HL-60/S4 (cell line): ENCODE results near the gene SNX1.

ENCODE experiments used
- in situ Hi-C: fragments of 300-500 bp; cut with MboI; formaldehyde crosslinking; loops from 2 replicates; pipeline ENCODE4 v1.14.3; 2022; ENCODE audit warnings: low sequenced_read_pairs

The SNX1 gene

DNA sequence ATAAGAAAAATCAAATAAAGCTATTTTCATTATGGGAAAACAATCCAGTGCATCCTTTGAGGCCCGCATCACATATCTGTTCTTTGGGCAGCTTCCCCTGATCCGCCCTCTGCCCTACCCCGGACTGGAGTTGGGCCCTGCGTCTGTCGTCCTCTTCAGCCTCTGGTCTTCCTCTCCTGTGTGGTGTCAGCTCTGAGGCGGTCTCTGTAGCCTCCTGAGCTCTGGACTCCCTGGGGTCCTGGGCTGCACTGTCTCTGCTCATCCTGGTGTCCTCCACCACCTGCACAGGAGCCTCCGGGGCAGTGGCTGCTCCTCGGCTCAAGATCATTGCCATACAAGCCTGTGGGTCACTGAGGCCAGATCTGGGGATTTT is 48.4 kb downstream of the SNX1 start:
- in situ Hi-C loops = no loop called here

GRCh38 chr15:64144565-64145281 is 48.9 kb downstream of the SNX1 start:
- in situ Hi-C loops = no loop called here

GRCh38 chr15:64146041-64146440 is 50.3 kb downstream of the SNX1 start:
- in situ Hi-C loops = no loop called here

DNA sequence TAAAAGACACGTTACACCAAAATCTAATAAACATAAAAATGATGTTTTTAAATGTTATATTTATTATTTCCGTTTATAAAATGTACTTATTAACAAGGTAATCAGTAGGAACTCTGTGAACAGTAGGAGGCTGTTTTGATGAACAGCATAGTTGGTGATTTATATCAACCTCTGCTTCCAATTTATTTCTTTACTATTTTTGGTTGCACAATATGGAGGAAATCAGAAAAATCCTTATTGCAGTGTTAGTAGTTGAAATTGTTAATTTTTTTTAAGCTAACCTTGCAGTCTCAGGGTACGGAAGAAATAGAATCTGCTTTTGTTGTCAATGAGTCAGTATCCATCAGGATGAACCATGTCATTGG is 50.7 kb downstream of the SNX1 start:
- in situ Hi-C loops = no loop called here

DNA sequence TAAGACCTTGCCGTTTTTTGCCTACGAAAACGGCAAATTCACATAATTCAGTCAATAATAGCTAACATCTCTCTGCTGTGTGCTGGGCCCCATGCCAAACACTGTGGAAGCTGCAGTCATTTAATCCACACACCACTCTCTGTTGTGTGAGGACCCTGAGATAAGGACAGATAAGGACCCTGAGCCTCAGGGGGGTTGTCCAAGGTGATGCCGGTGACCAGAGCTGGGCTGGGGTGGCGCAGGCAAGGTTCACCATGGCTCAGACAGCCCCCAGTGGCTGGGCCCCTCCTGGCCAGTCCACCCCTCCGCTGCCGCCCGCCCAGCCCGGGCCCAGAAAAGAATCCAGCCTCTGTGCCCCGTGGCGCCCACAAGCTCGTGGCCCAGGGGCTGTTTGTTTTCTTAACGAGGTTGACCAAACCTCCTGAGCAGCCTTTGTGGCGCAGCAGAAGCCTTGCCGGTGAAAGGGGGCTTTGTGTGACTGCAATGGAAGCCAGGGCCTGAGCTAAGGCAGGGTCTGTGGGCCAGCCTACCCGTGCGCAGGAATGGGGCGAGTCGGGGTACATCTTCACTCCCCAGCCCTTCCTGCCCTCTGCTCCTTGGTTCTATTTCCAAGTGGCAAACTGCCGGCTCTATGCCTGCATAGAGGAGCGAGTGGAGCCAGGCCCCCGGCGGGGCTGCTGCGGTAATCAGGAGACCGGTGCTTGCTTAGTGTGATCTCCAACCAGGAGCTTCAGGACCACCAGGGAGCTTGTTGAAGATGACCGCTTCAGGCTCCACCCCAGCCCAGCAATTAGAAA is 51.3 kb downstream of the SNX1 start:
- in situ Hi-C loops = no loop called here

- in situ Hi-C loops = no loop called here
Observed at GRCh38 chr15:64148168-64148567, 52.4 kb downstream of the SNX1 start.

DNA sequence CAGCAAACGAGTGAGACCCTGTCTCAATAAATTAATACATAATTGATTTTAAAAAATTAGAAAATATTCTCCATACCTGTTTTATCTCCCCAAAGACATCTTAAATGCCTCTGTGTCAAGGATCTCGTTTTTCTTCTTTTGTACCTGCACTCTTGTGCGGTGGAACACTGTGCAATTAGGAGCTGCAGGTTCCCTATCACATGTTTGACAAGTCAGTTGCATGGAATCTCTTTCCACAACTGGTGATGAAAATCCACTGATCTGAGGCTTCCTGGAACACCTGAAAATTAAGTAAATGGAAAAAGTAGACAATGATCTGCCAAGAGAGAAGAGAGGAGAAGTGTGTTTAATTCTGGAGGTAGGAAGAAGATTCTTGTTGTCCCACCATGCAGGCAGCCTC is 52.8 kb downstream of the SNX1 start:
- in situ Hi-C loops = no loop called here

- in situ Hi-C loops = no loop called here
Observed at GRCh38 chr15:64149424-64149823, 53.6 kb downstream of the SNX1 start.

DNA sequence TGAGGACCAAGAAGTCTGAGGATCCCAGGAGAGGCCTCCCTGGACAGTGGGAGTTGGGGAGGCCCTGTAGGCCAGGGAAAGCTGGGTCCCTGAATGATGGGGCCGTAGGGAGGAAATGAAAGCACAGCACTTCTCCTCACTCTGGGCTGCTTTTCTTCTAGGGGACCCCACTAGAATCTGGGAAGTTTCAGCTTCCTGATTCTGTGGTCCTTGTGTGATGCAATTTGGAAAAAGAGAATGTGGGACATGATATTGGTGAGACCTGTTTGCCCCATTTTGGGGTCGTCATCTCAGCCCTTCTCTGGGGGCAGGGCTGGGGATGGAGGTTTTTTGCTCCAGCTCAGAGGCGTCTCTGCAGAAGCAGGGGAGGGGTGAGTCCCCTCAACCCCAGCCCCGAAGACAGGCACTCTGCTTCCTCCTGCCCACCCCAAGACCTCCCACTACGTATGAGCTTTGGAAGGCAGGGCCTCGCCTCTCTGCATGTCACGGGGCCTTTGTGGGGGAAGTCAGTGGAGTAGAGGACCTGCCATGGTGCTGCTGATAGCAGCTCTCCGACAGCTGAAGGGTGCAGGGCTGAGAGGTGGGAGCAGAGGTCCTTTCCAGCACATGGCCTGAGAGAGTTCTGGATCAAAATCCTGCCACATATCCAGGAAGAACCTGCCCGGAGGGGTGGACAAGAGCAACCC is 54.3 kb downstream of the SNX1 start:
- in situ Hi-C loops = no loop called here

DNA sequence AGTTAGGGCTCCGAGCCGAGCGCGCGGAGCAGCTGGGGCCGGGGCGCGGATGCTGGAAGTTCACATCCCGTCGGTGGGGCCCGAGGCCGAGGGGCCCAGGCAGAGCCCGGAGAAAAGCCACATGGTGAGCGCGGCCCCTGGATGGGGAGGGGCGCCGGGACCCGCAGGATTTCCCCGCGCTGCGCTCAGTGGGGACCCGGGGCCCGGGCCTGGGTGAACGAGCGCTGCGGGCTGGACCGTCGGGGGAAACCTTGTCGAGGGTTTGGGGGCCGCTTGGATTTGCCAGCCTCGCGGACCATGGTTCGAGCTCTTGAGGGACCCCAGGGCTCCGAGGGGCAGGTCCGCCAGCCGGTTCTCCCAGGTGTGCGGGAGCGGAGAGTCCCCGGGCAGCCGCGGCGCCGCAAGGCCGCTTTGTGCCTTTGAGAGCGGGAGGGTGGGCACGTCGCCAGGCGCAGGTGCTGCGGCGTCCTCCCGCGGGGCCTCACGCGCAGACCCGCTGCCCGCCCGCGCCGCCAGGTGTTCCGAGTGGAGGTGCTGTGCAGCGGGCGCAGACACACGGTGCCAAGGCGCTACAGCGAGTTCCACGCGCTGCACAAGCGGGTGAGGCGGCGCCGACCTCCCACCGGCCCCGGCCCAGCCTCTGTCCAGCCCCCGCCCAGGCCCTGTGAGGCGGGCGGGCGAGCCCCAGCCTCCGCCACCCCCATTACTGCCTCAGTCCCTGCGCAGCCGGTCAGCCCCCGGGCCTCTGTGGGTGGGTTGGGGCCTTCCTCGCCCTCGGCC is 56.1 kb downstream of the SNX1 start, which contains the start of gene SNX22:
Gene SNX22, plus strand, starts transcription at position 5 of the 780 bp plus-strand sequence. Its CDS starts 45 bp downstream, at position 50.
- in situ Hi-C loops = no loop called here

GRCh38 chr15:64152507-64153387 is 57.0 kb downstream of the SNX1 start:
- in situ Hi-C loops = no loop called here

GRCh38 chr15:64153480-64154367 is 57.9 kb downstream of the SNX1 start:
- in situ Hi-C loops = no loop called here

DNA sequence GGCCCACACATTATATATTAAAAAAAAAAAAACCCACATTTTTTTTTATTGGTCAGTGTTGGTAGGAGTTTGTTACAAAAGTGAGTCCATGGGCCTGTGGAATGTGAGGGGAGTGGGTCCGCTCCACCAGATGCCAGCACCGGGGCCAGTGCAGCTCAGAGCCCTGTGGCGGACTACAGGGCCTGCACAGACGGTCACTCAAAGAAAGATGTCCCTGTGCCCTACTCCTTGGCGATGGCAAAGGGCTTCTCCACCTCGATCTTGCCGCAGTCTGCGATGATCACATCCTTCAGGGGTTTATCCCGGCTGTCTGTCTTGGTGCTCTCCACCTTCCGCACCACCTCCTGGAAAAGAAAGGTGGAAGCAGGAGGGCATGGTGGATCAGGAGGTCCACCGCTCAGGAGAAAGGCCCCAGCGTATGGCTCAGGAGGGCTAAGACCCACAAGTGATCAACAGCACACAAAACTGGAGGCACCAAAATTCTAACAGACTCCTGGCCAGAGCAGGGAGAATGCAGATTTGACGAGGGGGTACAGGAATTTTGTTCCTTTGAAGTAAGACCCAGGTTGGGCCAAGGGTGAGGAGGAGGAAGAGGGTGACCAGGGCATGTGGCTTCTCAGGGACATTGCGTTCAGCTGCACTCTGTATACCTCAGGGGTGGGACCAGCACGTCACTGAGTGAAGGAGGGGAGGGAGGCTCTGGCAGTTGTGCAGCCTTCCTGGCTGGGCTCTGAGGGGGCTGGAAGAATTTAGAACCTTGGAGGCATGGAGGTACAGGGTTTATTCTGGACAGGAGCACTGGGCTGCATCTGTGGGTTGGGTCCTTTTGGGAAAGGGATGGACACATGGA is 60.2 kb downstream of the SNX1 start:
- in situ Hi-C loops = no loop called here

- in situ Hi-C loops = no loop called here
Observed at GRCh38 chr15:64156652-64157331, 61.0 kb downstream of the SNX1 start.

- in situ Hi-C loops = no loop called here
Observed at GRCh38 chr15:64157599-64158125, 61.9 kb downstream of the SNX1 start.

GRCh38 chr15:64158363-64159134 is 62.8 kb downstream of the SNX1 start:
- in situ Hi-C loops = no loop called here
